Embryonic facial prominence (tissue), 1 donor: ENCODE measurements around the gene BTBD9.

Source experiments
- DNase-seq: peaks from one replicate; pipeline ENCODE4 v3.0.0-alpha.2; 2016; ENCODE audit errors: extremely low spot score

BTBD9 gene

DNA sequence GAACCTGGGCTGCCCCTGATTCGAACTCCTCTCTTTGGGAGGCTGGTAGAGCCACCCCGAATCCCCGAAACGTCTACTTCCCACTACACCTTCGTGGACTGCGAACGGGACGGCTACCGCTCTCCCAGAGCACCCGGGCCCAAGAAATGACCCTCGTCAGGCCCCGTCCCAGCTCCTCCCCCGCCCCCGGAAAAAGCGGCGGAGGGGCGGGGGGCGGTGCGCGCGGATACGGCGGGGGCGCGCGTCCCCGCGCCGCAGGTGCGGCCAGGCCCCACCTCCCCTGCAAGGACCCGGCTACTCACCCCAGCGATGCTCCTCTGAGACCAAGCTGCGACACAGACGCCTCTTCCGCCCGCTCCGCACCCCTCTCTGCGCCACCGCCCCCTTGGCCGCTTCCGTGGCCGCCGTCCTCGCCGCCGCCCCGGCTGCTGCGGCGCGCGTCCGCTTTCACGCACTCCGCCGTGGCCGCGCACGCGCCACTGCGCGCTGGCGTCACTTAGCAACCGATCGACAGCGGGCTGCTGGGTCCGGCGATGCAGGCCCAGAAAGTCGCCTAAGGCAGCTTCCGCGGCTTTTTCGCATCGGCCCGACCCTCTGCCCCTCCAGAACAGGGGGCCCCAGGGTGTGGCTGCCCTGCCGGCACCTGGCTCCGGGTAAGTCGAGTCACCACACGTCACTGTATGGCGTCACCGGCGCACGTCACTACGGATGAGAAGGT is at the start of gene BTBD9:
BTBD9 (minus strand) TSS at position 432 of the 718 bp plus-strand sequence.
- peak; percentile 79 for DNase-seq

DNA sequence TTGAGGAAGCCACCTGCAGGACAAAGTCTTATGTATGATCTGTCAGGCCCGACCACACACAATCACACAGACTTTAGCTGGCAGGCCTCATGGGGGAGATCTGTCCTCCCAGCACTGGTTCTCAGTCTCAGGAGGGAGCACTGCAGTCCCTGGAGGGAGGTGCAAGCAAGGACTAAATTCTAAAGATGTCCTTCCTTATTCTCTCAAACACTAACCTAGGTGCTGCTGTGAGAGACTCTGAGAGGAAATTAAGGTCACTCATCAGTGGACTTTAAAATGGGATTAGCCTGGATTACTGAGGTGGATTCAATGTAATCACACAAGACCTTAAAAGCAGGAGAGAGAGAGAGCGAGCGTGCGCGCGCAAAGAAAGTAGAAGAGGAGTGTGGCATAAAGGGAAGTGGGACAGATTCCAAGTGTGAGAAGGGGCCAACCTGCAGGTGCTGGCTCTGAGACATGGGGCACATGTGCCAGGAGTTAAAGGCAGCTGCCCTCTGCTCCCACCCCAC is 48.9 kb upstream of the BTBD9 start:
- DNase-seq: no peak

DNA sequence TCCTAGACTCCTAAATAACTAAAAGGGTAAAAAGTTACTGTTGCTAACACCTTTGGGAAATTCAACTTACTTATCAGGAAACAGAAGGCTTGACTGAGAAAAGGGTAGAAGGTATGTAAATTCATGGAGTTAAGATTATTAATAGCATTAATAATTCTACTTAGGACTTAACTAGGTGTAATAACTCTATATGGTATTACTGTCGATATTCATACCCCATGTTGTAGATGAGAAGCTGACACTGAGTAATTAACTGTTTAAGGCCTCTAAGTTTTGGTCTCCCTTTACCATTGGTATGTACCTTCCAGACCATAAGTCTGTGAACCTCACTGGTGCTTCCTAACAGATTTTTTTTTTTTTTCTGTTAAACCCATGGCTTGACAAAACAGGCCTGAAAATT is 47.8 kb upstream of the BTBD9 start:
- DNase-seq: no peak

DNA sequence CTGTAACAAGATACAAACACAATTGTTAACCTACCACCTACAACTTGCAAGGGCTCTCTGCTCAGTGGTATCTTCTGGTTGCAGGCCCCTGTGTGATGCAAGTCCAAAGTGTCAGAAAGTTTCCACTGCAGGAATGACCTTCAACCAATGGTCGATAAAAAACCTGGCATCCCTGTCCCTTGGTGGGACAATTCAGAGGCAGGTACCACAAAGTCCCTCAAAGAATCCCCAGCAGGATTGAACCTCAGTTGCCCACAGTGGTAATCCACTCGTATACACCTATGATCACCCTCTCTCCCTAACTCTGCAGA is 47.3 kb upstream of the BTBD9 start:
- DNase-seq: no peak

DNA sequence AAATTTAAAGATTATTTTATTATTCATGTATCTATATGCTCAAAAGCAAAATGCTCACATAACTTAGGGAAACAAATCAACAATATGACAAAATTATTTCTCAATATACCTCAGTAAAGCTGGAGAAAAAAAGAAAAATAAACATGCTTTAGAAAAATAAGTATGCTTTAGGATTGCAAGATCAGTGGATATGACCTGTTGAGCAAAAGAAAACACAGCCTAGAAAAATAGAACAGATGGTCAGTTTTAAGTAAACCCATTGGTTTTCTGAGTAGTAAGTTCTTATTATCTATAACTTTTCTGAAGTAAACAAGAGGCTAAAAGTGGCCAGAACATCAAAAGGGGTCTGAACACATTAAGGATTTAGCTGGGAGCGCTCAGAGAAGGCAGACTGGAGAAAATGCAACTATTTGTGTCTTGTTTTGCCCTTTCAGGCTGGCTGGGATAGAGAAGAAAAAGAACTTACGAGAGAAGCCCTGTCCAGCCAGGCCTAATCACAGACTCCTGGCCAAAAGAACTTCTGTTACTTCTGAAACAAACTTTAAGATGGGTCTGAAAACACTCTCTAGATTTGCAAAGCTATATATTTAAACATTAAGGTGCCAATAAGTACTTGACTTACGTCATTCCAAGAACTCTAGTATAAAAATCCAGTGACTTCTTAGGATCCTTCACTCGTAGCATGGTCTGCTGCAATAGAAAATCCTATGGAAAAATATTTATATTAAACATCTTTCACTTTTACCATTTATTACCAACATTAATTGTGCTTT is 46.7 kb upstream of the BTBD9 start:
- DNase-seq: no peak

DNA sequence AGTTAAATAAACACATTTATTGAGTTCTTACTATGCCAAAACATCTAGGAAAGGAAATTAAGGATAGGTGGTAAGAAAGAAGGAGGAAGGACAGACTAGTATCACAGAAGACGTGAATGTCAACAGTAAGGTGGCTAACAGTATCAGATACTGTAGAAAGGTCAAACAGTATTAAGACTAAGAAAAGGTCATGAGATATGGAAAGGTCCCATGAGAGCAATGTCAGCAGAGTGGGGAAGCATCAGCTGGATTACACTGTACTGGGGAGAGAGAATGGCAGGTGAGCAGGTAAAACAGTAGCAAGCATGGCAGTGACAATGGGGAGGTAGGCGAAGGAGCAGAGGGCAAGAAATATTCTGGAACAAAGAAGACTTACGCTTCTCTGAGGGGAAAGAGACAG is 45.2 kb upstream of the BTBD9 start:
- no peak for DNase-seq

DNA sequence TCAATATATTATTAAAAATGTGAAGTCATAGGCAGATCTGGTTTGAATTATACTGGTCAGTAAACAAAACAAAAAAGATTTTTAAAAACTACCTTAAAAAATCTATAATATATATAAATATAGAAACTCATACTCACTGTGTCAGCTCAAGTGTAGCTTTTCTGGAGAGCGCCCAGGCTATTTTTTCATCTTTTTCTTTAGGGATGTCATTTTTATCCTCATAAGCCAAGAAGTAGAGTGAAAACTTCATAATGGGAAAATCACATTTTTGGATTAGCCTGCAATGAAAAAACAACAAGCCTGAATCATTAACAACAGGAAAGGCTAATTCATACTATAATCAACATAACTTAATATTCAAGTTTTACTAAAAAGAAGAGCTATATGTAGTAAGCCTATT is 44.5 kb upstream of the BTBD9 start:
- DNase-seq: no peak

DNA sequence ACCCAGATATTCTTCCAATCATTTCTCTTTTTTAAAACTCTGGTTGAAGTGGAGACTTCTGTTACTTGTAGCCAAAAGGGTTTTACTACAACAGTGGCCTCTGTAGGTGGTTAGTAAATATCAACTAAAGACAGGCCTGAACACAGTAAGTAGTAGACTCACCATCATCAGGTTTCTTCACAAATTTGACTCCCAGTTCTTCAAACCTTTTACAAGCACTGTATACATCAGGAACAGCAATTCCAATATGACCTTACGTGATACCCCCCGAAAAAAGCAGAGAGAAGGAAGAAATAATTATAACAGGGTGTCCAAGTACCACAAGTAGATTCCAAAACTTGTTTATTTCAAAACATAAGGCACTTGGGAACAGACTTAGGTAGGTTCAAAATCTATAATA is 42.1 kb upstream of the BTBD9 start:
- DNase-seq: no peak

DNA sequence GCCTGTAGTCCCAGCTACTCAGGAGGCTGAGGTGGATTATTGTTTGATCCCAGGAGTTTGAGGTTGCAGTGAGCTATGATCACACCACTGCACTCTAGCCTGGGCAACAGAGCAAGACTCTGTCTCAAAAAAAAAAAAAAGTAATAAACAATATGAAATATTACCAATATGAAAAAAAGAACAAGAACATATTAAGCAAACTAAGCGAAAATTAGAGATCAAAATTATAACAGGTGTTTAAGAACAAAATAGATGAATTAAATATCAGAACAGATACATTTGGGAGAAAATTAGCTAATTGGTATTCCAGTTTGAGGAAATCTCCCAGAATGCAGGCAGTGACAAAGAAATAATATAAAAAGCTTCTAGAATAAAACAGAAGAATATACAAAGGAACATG is 39.9 kb upstream of the BTBD9 start:
- DNase-seq: no peak

DNA sequence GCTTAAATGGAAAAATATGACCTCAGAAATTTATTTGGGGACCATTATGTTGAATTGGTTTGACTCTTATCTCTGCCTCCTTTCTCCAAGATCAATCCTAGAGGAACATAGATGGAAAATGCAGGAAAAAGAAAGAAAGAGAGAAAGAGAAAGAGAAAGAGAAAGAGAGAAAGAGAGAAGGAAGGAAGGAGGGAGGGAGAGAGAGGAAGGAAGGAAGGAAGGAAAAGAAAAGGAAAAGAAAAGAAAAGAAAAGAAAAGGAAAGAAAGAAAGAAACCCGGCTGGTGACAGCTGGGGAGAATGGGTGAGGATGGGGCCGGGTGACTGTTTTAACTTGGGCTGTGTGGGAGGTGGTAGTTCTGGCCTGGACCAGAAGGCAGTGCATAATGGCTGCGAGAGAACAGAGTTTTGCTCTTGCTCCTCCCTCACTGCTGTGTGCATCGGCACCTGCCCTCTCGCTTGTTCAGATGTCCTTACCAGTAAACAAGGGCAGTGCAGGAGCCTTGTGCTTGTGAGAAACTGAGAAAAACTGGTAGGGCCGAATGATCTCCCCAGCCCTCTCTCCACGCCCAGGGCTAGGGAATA is 38.5 kb upstream of the BTBD9 start:
- no peak for DNase-seq

DNA sequence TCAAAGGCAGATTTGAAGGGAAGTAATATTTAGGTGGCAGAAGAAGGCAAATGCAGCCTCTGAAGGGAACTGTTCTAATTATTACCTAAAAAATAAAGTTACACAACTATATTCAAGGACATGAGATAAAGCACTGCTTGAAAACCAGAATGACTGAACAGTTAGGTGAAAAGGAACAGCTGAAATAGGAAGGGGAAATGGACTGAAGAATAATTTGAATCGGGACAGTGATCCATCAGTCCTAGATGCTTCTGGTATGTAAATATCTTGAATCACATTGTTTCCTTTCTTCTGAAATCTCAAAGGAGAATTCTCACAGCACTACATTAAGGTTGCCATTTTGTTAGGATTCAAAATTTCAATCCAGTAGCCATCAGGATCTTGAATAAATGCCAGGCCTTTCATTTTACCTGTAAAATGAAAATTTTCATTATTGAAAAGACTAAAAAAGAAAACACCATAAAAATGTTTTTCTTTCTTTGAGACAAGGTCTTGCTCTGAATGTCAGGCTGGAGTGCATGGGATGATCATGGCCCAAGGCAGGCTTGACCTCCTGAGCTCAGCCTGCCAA is 37.3 kb upstream of the BTBD9 start:
- no peak for DNase-seq

DNA sequence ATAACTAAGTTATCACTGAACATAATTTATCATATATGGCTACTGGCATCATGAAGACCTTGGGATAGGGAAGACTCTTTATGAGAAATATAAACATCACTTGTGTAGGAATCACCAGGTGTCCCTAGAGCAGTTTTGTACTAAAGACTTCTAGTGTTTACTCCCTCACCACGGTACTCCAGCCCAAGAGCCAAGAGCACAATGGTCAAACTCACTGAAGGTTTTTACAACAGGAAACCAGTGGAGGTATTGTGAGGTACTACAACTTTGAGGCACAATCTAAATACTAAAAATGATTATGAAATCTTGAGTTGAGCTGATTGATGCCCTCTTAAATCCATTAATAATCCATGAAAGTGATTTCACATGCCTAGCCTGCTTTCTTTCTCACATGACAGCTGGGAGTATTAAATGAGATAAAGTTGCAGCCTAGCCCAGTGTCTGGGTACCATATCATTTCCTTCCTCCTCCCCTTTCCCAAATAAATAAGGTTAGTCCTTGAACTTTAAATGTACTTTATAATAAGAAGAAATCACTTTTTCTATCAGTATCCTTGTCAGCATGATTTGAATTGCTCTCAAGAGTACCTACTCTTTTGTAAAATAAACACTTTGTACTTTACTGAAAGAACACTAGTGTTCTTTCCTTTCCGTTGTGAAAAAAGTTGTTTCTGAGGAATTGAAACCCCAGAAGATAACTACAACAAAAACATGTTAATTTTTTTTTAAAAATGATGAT is 36.7 kb upstream of the BTBD9 start:
- no peak for DNase-seq

DNA sequence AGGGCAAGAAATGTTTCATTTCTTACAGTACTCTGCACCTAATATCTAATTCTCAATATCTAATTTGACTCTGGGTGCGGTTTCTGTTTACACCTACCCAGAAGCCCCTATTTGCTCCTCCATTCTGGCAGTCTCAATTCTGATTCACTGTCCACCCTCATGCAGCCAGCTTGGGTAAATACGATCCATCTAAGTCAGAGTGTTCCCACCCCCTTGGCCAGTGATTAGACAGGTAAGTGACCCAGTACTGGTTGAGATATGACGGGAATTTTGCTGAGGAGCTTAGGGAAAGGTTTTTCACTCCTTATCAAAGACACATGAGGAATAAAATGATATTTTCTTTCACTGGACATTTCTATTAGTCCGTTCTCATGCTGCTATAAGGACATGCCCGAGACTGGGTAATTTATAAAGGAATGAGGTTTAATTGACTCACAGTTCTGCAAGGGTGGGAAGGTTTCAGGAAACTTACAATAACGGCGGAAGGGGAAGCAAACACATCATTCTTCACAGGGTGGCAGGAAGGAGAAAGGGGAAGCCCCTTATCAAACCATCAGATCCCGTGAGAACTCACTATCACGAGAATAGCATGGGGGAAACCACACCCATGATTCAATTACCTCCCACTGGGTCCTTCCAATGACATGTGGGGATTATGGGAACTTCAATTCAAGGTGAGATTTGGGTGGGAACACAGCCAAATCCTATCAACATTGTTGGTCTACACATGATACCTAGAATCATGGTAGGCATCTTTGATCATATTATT is 33.9 kb upstream of the BTBD9 start:
- DNase-seq: no peak

DNA sequence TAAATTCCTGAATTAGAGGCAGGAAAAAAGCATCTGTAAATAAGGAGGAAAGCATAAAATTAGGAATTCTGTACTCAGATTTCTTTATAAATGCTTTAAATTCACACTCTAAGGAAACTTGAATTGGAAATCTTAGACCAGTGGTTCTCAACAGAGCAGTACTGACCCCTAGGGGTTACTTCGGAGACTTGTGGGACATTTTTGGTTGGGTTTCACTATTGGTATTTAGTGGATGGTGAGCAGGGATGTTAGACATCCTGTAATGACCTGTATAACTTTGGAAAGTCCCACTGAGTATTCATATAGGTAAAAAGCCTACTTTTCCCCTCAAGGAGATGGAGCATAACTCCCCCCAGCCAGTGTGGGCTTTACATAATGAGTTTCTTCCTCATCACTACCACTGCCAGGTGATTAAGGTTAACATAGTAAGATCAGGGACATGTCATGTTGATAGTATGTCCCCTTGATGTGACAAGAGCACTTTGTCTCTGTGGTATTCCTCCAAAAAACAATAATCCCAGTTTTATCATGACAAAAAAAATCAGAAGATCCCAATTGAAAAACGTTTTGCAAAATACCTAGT is 32.2 kb upstream of the BTBD9 start:
- no peak for DNase-seq

DNA sequence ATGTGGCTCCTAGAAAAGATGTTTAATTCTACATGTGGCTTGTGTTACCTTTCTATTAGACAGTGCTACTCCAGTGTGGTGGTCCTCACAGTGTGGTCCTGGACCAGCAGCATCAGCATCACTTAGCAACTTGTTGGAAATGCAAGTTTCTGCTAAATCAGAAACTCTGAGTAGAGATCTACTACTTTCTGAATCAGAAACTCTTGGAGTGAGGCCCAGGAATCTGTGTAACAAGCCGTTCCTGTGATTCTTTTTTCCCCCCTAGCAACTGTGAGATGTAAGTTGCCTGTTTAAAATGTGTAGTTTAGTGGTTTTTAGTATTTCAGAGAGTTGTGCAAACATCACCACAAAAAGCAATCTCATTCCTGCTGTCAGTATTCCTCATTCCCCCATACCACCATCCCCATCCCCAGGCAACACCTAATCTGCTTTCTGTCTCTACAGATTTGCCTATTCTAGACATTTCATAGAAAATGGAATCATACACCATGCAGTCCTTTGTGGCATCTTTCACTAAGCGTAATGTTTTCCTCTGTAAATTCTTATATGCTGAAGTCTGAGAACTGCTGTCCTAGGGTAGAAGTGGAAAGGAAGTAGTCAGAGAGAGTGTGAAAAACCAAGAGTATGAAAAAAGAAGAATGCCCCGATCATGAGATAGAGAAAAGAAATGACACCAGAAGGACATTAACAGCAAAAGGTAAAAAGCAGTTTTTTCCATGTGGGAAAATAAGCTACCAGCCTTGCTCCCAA is 18.9 kb upstream of the BTBD9 start:
- DNase-seq: no peak

DNA sequence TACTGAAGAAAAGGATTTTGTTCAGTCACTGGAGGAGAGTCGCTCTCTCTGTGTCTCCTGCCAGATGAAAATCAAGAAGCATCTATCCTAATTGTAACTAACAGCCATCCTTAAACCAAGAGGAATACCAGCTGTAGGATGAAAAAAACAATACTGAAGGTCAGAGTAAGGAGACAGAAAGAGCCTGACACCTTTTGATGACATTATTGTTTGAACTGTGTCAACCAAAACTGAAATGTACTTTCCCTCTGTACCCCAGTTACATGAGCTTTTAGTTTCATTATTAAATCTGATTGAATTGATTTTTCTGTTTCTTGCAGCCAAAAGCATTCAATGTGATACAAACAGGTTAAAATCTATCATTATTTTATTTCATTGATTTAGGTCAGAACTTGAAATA is 17.2 kb upstream of the BTBD9 start:
- no peak for DNase-seq

DNA sequence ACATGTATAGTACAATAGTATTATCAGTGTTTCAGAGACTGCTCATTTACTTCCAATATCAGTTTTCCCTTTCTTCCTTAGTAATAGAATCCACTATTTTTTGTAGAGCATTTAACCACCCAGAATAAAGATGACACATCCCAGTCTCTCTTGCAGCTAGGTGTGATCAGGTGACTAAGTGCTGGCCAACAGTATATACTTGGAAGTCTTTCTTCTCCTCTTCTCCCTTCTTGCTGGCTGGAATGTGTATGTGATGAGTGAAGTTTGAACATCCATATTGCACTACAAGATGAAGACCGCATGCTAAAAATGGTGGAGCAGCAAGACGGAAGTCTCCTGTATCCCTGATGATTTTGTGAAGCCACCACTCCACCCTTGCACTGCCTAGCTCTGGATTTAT is 14.5 kb upstream of the BTBD9 start:
- no peak for DNase-seq

DNA sequence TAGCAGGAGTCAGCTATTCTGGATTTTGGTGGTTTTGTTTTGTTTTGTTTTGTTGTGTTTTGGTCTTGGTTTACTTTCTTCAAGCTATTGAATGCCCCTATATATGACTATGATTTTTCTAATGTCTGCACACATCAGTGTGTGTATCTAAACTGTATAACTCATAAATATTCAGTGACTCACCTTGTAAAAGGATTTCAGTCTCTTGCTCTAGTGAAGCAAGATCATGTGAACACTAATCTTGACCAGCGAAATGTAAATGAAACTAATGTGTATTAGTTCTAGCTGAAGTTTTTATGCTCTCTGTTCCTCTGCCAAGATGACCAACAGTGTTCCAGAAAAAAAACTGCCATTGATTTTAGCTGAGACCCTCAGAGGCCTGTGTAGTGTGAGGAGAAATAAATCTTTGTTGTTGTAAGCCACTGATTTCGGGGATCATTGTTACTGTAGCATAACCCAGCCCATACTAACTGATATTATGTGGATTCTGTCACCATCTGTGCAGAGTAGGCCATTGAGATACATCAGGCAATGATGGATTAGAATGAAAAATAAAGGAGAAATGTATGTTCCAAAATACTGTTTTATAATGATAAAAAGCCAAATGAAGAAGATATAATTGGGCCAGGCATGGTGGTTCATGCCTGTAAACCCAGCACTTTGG is 11.5 kb upstream of the BTBD9 start:
- DNase-seq: no peak

DNA sequence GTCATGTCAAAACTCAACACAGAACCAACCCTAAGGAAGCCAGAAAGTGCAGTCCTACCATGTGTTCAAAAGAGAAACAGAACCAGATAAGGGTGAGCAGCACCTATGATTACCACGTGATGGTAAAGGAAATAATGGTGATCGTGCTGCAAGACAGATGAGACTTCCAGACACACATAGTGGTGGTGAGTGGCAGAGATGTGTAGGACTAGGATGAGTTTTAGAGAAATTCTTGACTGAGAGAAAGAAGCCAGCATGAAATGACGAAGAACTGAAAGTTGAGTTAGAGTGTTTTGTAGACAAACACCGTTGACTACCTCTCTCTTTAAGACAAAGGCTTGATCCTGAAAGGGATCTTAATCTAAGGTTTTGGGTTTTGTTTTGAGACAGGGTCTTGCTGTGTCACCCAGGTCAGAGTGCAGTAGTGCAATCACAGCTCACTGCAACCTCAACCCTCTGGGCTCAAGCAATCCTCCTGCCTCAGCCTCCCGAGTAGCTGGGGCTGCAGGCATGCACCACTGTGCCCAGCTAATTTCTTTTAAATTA is 10.6 kb upstream of the BTBD9 start:
- no peak for DNase-seq
